WTC11 (cell line): ENCODE data around the gene RIF1. TPM values are rescaled to one million over a fixed set of nuclear protein-coding genes. Genes with fewer than 3 reads are reported as not detected.

Source experiments
- ATAC-seq: fragments of 200-7000 bp; cut with Tn5 transposase; 2 replicates; pipeline ENCODE4 v1.10.0; 2021; ENCODE audit warnings: mild to moderate bottlenecking, moderate library complexity
- CTCF ChIA-PET: fragments of 300-600 bp; sonication (Branson Sonifier 250); formaldehyde crosslinking; loops from one replicate; lab custom pipeline; 2021; ENCODE audit warnings: antibody characterized with exemption; lab: Charles Lee
- POLR2A ChIA-PET: fragments of 350-600 bp; sonication (Branson Sonifier 250); formaldehyde crosslinking; loops from one replicate; lab custom pipeline; 2021; ENCODE audit warnings: antibody characterized with exemption; lab: Charles Lee
- DNase-seq: peaks from one replicate; pipeline ENCODE4 v3.0.0; 2021; ENCODE audit warnings: low spot score
- H3K27ac Mint-ChIP-seq: 2 replicates; pipeline ENCODE4 v1.8.0; 2021; ENCODE audit warnings: mixed read lengths
- H3K27me3 Mint-ChIP-seq: 2 replicates; pipeline ENCODE4 v1.8.0; 2021; ENCODE audit warnings: low read depth, mild to moderate bottlenecking, moderate library complexity, mixed read lengths
- H3K36me3 Mint-ChIP-seq: 2 replicates; pipeline ENCODE4 v1.8.0; 2021; ENCODE audit warnings: mixed read lengths
- H3K4me1 Mint-ChIP-seq: 2 replicates; pipeline ENCODE4 v1.8.0; 2022; ENCODE audit warnings: mixed read lengths
- H3K4me3 Mint-ChIP-seq: 2 replicates; pipeline ENCODE4 v1.8.0; 2021; ENCODE audit warnings: mild to moderate bottlenecking, moderate library complexity, mixed read lengths
- H3K9me3 Mint-ChIP-seq: 2 replicates; pipeline ENCODE4 v1.8.0; 2021; ENCODE audit warnings: mixed read lengths
- ATF1 ChIP-seq: sonication (generic); formaldehyde crosslinking; IDR thresholded peaks from 2 replicates; pipeline ENCODE4 v1.8.1; 2023; ENCODE audit warnings: mild to moderate bottlenecking, moderate library complexity, missing genetic modification reagents
- CBFB ChIP-seq: sonication (generic); formaldehyde crosslinking; IDR thresholded peaks from 2 replicates; pipeline ENCODE4 v1.8.1; 2022; ENCODE audit warnings: mild to moderate bottlenecking, low read depth, missing genetic modification reagents
- CREM ChIP-seq: sonication (generic); formaldehyde crosslinking; IDR thresholded peaks from 2 replicates; pipeline ENCODE4 v1.8.1; 2022; ENCODE audit warnings: mild to moderate bottlenecking, missing genetic modification reagents, moderate library complexity
- E2F1 ChIP-seq: sonication (generic); formaldehyde crosslinking; IDR thresholded peaks from 2 replicates; pipeline ENCODE4 v1.8.0; 2022; ENCODE audit warnings: mild to moderate bottlenecking, missing genetic modification reagents
- E2F5 ChIP-seq: sonication (generic); formaldehyde crosslinking; IDR thresholded peaks from 2 replicates; pipeline ENCODE4 v1.8.1; 2022; ENCODE audit warnings: mild to moderate bottlenecking, moderate library complexity, missing genetic modification reagents
- ELF4 ChIP-seq: sonication (generic); formaldehyde crosslinking; IDR thresholded peaks from 2 replicates; pipeline ENCODE4 v1.8.1; 2022; ENCODE audit warnings: low read depth, mild to moderate bottlenecking, moderate library complexity, missing genetic modification reagents
- ERG ChIP-seq: fragments of 250-450 bp; sonication (Bioruptor Pico); IDR thresholded peaks from 2 replicates; pipeline ENCODE4 v1.8.0; 2021; ENCODE audit warnings: mild to moderate bottlenecking
- FOXJ3 ChIP-seq: sonication (generic); formaldehyde crosslinking; IDR thresholded peaks from 2 replicates; pipeline ENCODE4 v1.9.0; 2021; ENCODE audit warnings: missing genetic modification reagents, mild to moderate bottlenecking, borderline replicate concordance
- IRF2 ChIP-seq: sonication (generic); formaldehyde crosslinking; IDR thresholded peaks from 2 replicates; pipeline ENCODE4 v1.8.0; 2022; ENCODE audit warnings: low read depth, missing genetic modification reagents, borderline replicate concordance
- JUN ChIP-seq: sonication (generic); formaldehyde crosslinking; IDR thresholded peaks from 2 replicates; pipeline ENCODE4 v1.8.0; 2023; ENCODE audit warnings: mild to moderate bottlenecking, missing genetic modification reagents
- MLX ChIP-seq: sonication (generic); formaldehyde crosslinking; IDR thresholded peaks from 2 replicates; pipeline ENCODE4 v1.8.1; 2023; ENCODE audit warnings: mild to moderate bottlenecking, missing genetic modification reagents, moderate library complexity
- NR2C2 ChIP-seq: sonication (generic); formaldehyde crosslinking; IDR thresholded peaks from 2 replicates; pipeline ENCODE4 v1.8.0; 2022; ENCODE audit warnings: mild to moderate bottlenecking, missing genetic modification reagents
- NR3C1 ChIP-seq: sonication (generic); formaldehyde crosslinking; conservative IDR thresholded peaks from 2 replicates; pipeline ENCODE4 v1.8.1; 2023; ENCODE audit warnings: low read depth, mild to moderate bottlenecking, missing genetic modification reagents
- PRDM15 ChIP-seq: sonication (generic); formaldehyde crosslinking; IDR thresholded peaks from 2 replicates; pipeline ENCODE4 v1.8.0; 2022; ENCODE audit warnings: missing genetic modification reagents
- PRRX2 ChIP-seq: fragments of 250-450 bp; sonication (Bioruptor Pico); IDR thresholded peaks from 2 replicates; pipeline ENCODE4 v1.8.0; 2021; ENCODE audit warnings: mild to moderate bottlenecking
- SMAD3 ChIP-seq: sonication (generic); formaldehyde crosslinking; IDR thresholded peaks from 2 replicates; pipeline ENCODE4 v1.8.0; 2022; ENCODE audit warnings: missing genetic modification reagents, mild to moderate bottlenecking, borderline replicate concordance
- TCF7 ChIP-seq: sonication (generic); formaldehyde crosslinking; IDR thresholded peaks from 2 replicates; pipeline ENCODE4 v1.8.0; 2022; ENCODE audit warnings: mild to moderate bottlenecking, low read depth, missing genetic modification reagents, moderate library complexity
- ZNF219 ChIP-seq: sonication (generic); formaldehyde crosslinking; IDR thresholded peaks from 2 replicates; pipeline ENCODE4 v1.8.0; 2023; ENCODE audit warnings: missing genetic modification reagents, mild to moderate bottlenecking, borderline replicate concordance
- ZNF396 ChIP-seq: fragments of 250-450 bp; sonication (Bioruptor Pico); IDR thresholded peaks from 2 replicates; pipeline ENCODE4 v1.8.0; 2021; ENCODE audit warnings: mild to moderate bottlenecking, moderate library complexity, borderline replicate concordance
- ZNF512 ChIP-seq: sonication (generic); formaldehyde crosslinking; IDR thresholded peaks from 2 replicates; pipeline ENCODE4 v1.8.1; 2022; ENCODE audit warnings: missing genetic modification reagents, borderline replicate concordance
- total RNA-seq: library from RNA; stranded (reverse); gene quantifications from 3 replicates; pipeline ENCODE4 v1.2.3, GENCODE V29; 2021
- TF ChIP-seq, protein P1 (sequence below): fragments of 250-450 bp; sonication (Bioruptor Pico); IDR thresholded peaks from 2 replicates; pipeline ENCODE4 v1.9.0; 2021; ENCODE audit warnings: mild to moderate bottlenecking, borderline replicate concordance

Gene RIF1
- total RNA-seq, 1 experiment from 2014 or later, result 96.9 TPM

- TF ChIP-seq JUN (CRISPR knock-in tag), result no peak
- no peak for TF ChIP-seq ATF1
- TF ChIP-seq NR2C2 (CRISPR knock-in tag), result no peak
- TF ChIP-seq, protein P1, sequence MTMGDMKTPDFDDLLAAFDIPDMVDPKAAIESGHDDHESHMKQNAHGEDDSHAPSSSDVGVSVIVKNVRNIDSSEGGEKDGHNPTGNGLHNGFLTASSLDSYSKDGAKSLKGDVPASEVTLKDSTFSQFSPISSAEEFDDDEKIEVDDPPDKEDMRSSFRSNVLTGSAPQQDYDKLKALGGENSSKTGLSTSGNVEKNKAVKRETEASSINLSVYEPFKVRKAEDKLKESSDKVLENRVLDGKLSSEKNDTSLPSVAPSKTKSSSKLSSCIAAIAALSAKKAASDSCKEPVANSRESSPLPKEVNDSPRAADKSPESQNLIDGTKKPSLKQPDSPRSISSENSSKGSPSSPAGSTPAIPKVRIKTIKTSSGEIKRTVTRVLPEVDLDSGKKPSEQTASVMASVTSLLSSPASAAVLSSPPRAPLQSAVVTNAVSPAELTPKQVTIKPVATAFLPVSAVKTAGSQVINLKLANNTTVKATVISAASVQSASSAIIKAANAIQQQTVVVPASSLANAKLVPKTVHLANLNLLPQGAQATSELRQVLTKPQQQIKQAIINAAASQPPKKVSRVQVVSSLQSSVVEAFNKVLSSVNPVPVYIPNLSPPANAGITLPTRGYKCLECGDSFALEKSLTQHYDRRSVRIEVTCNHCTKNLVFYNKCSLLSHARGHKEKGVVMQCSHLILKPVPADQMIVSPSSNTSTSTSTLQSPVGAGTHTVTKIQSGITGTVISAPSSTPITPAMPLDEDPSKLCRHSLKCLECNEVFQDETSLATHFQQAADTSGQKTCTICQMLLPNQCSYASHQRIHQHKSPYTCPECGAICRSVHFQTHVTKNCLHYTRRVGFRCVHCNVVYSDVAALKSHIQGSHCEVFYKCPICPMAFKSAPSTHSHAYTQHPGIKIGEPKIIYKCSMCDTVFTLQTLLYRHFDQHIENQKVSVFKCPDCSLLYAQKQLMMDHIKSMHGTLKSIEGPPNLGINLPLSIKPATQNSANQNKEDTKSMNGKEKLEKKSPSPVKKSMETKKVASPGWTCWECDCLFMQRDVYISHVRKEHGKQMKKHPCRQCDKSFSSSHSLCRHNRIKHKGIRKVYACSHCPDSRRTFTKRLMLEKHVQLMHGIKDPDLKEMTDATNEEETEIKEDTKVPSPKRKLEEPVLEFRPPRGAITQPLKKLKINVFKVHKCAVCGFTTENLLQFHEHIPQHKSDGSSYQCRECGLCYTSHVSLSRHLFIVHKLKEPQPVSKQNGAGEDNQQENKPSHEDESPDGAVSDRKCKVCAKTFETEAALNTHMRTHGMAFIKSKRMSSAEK (CRISPR knock-in tag), result no peak
- no peak for TF ChIP-seq ZNF396 (CRISPR knock-in tag)
- no peak for TF ChIP-seq IRF2
- no peak for TF ChIP-seq CREM
- no peak for TF ChIP-seq ZNF219
- TF ChIP-seq ZNF512, result no peak
- TF ChIP-seq E2F1 (CRISPR knock-in tag), result no peak
- TF ChIP-seq PRRX2 (CRISPR knock-in tag), result no peak
- POLR2A ChIA-PET, result no interaction called here
- DNase-seq (no peak), ATAC-seq (no peak)
- H3K27me3 Mint-ChIP-seq, result no peaks in the 10 kb centered on the region
- H3K9me3 Mint-ChIP-seq, result no peaks in the 10 kb centered on the region
- no peak overlapping the region for H3K27ac Mint-ChIP-seq
- H3K36me3 Mint-ChIP-seq, result peaks cover 12% of the 10 kb centered on the region; the same call in 1 of the 2 replicates
- H3K4me3 Mint-ChIP-seq, result no peak overlapping the region
- peaks cover 38% of the 10 kb centered on the region for H3K4me1 Mint-ChIP-seq
- CTCF ChIA-PET, result no interaction called here
These were observed 80.6 kb downstream of the RIF1 start for GRCh38 chr2:151490276-151490675.

GRCh38 chr2:151491496-151491895 lies 81.8 kb downstream of the RIF1 start:
- Mint-ChIP-seq H3K36me3 (peaks cover 11% of the 10 kb centered on the region; the same call in 1 of the 2 replicates), H3K9me3 (no peaks in the 10 kb centered on the region), H3K4me1 (peaks cover 38% of the 10 kb centered on the region), H3K4me3 (no peak overlapping the region), H3K27me3 (no peaks in the 10 kb centered on the region), H3K27ac (no peak overlapping the region)
- CTCF ChIA-PET, result interaction anchor here (1.1 kb wide), 1 partner anchor 253 kb away, joined by 4 read pairs; no protein-coding TSS in a partner anchor
- no peak for ATAC-seq
- POLR2A ChIA-PET, result no interaction called here
- DNase-seq, result no peak
- TF ChIP-seq PRDM15 (CRISPR knock-in tag), result no peak
- no peak for TF ChIP-seq NR3C1 (CRISPR knock-in tag)
- no peak for TF ChIP-seq ERG (CRISPR knock-in tag)
- no peak for TF ChIP-seq CREM
- no peak for TF ChIP-seq ATF1
- TF ChIP-seq MLX, result no peak
- no peak for TF ChIP-seq E2F5 (CRISPR knock-in tag)
- TF ChIP-seq CBFB (CRISPR knock-in tag), result no peak
- TF ChIP-seq ELF4 (CRISPR knock-in tag), result no peak
- TF ChIP-seq SMAD3 (CRISPR knock-in tag), result no peak
- TF ChIP-seq TCF7, result no peak
- no peak for TF ChIP-seq FOXJ3 (CRISPR knock-in tag)
